ENCODE results near the gene ERBIN.

Gene ERBIN

DNA sequence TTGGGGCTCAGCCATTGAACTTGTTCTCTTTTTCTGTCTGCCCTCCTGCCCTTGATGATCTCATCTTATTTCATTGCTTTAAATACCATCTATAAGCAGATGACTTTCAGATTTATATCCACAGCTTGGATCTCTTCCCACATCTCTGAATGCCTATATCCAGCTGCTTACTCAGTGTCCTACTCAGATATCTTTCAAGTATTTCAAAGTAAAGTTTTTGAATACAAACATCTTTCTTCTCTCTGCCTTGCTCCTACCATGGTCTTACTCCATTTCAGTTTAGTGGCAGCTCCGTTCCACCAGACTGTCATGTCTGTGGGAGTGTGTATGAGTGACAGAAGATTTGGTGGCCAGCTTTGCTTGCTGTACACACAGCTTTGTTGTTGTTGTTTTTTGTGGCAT, 59.7 kb downstream of the ERBIN start:
- Histone ChIP-seq H3K9me2 (replicated peaks; ENCODE audit: insufficient read depth, low read length) (no peaks in the 10 kb centered on the region), H3K36me3 (ENCODE audit: low read length) (peaks cover 7% of the 10 kb centered on the region; the same call in 1 of the 2 replicates), H3K27ac (ENCODE audit: low read depth, low read length) (no peak overlapping the region), H4K20me1 (ENCODE audit: low read depth, low read length) (peaks cover 13% of the 10 kb centered on the region), H3K4me3 (ENCODE audit: insufficient read depth, low read length, poor library complexity, severe bottlenecking) (no peak overlapping the region), H3F3A (ENCODE audit: insufficient read depth) (peaks cover 3% of the 10 kb centered on the region; the same call in 1 of the 2 replicates), H3K9ac (ENCODE audit: low read length) (no peak overlapping the region), H3K9me3 (ENCODE audit: insufficient read depth, low read length) (no peaks in the 10 kb centered on the region), H3K27me3 (ENCODE audit: low read length) (no peaks in the 10 kb centered on the region), H3K4me2 (ENCODE audit: low read depth, low read length, poor library complexity, severe bottlenecking) (no peak overlapping the region), H2AFZ (ENCODE audit: low read depth, low read length, severe bottlenecking) (no peak overlapping the region), H3K79me2 (ENCODE audit: insufficient read depth, low read length) (peaks cover 86% of the 10 kb centered on the region)
- no peak for TF ChIP-seq EZH2phosphoT487 (conservative IDR thresholded peaks at IDR 0.05; ENCODE audit: low read length)
- TF ChIP-seq, protein P1, sequence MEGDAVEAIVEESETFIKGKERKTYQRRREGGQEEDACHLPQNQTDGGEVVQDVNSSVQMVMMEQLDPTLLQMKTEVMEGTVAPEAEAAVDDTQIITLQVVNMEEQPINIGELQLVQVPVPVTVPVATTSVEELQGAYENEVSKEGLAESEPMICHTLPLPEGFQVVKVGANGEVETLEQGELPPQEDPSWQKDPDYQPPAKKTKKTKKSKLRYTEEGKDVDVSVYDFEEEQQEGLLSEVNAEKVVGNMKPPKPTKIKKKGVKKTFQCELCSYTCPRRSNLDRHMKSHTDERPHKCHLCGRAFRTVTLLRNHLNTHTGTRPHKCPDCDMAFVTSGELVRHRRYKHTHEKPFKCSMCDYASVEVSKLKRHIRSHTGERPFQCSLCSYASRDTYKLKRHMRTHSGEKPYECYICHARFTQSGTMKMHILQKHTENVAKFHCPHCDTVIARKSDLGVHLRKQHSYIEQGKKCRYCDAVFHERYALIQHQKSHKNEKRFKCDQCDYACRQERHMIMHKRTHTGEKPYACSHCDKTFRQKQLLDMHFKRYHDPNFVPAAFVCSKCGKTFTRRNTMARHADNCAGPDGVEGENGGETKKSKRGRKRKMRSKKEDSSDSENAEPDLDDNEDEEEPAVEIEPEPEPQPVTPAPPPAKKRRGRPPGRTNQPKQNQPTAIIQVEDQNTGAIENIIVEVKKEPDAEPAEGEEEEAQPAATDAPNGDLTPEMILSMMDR (IDR thresholded peaks at IDR 0.05; ENCODE audit: insufficient read depth, low read length, poor library complexity, severe bottlenecking) = no peak

DNA sequence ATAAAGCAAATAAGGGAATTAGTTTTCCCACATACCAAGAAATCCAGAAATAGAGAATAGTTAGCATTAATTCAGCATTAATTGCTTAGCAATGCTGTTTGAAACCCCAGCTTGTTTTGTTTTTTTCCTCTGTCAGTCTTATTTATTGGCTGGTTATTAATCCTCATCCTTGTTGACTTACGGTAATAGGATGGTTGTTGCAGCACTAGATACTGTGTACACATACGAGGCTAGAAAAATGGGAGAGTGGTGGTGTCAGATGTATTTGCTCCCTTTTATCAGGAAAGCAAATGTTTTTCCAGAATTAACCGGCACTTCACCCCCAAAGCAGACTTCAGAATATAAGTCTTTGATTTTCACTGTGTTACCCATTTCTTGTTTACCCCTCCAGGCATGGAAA, 60.4 kb downstream of the ERBIN start:
- Histone ChIP-seq H4K20me1 (ENCODE audit: low read depth, low read length) (peaks cover 13% of the 10 kb centered on the region), H3K9me3 (ENCODE audit: insufficient read depth, low read length) (no peaks in the 10 kb centered on the region), H3K4me2 (ENCODE audit: low read depth, low read length, poor library complexity, severe bottlenecking) (no peak overlapping the region), H3K36me3 (ENCODE audit: low read length) (peaks cover 7% of the 10 kb centered on the region; the same call in 1 of the 2 replicates), H3F3A (ENCODE audit: insufficient read depth) (0 out of 2 replicates have a peak, but pooled peaks cover 3% of the 10 kb centered on the region), H3K9ac (ENCODE audit: low read length) (no peak overlapping the region), H3K79me2 (ENCODE audit: insufficient read depth, low read length) (peaks cover 79% of the 10 kb centered on the region), H2AFZ (ENCODE audit: low read depth, low read length, severe bottlenecking) (no peak overlapping the region), H3K4me3 (ENCODE audit: insufficient read depth, low read length, poor library complexity, severe bottlenecking) (no peak overlapping the region), H3K27ac (ENCODE audit: low read depth, low read length) (no peak overlapping the region), H3K9me2 (replicated peaks; ENCODE audit: insufficient read depth, low read length) (no peaks in the 10 kb centered on the region), H3K27me3 (ENCODE audit: low read length) (no peaks in the 10 kb centered on the region)
- TF ChIP-seq, protein P1 (IDR thresholded peaks at IDR 0.05; ENCODE audit: insufficient read depth, low read length, poor library complexity, severe bottlenecking) = no peak
- TF ChIP-seq EZH2phosphoT487 (conservative IDR thresholded peaks at IDR 0.05; ENCODE audit: low read length) = no peak

DNA sequence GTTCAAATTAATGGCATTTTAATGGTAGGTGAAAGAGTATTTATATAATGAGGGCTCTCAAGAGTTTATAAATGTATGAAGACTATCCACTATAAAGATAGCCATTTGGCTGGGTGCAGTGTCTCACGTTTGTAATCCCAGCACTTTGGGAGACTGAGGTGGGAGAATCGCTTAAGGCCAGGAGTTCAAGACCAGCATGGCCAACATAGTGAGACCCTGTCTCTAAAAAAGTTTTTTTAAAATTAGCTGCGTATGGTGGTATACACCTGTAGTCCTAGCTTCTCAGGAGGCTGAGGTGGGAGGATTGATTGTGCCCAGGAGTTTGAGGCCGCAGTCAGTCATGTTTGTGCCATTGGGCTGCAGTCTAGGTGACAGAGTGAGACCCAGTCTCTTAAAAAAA, 61.6 kb downstream of the ERBIN start:
- no peak overlapping the region for H3K4me3 ChIP-seq (ENCODE audit: insufficient read depth, low read length, poor library complexity, severe bottlenecking)
- H3K36me3 ChIP-seq (ENCODE audit: low read length) = peaks cover 9% of the 10 kb centered on the region; the same call in 1 of the 2 replicates
- no peaks in the 10 kb centered on the region for H3K27me3 ChIP-seq (ENCODE audit: low read length)
- H2AFZ ChIP-seq (ENCODE audit: low read depth, low read length, severe bottlenecking) = no peak overlapping the region
- H3K27ac ChIP-seq (ENCODE audit: low read depth, low read length) = no peak overlapping the region
- no peaks in the 10 kb centered on the region for H3K9me2 ChIP-seq (replicated peaks; ENCODE audit: insufficient read depth, low read length)
- peaks cover 67% of the 10 kb centered on the region for H3K79me2 ChIP-seq (ENCODE audit: insufficient read depth, low read length)
- H4K20me1 ChIP-seq (ENCODE audit: low read depth, low read length) = peaks cover 13% of the 10 kb centered on the region
- H3K4me2 ChIP-seq (ENCODE audit: low read depth, low read length, poor library complexity, severe bottlenecking) = no peak overlapping the region
- H3K9ac ChIP-seq (ENCODE audit: low read length) = no peak overlapping the region
- 0 out of 2 replicates have a peak, but pooled peaks cover 3% of the 10 kb centered on the region for H3F3A ChIP-seq (ENCODE audit: insufficient read depth)
- no peaks in the 10 kb centered on the region for H3K9me3 ChIP-seq (ENCODE audit: insufficient read depth, low read length)
- TF ChIP-seq, protein P1 (IDR thresholded peaks at IDR 0.05; ENCODE audit: insufficient read depth, low read length, poor library complexity, severe bottlenecking) = no peak
- TF ChIP-seq EZH2phosphoT487 (conservative IDR thresholded peaks at IDR 0.05; ENCODE audit: low read length) = no peak
